H9 (cell line): ENCODE measurements around the gene RAP1GDS1. TPM values are rescaled to one million over a fixed set of nuclear protein-coding genes. Genes with fewer than 3 reads are reported as not detected.

Source experiments
- DNase-seq: peaks from one replicate; pipeline ENCODE4 v3.0.0-alpha.2; 2017
- H2AFZ ChIP-seq: one replicate; pipeline ENCODE4 v1.6.1; 2013; ENCODE audit warnings: mild to moderate bottlenecking, low read length, control low read depth, moderate library complexity
- H2AK5ac ChIP-seq: 2 replicates; pipeline ENCODE4 v1.6.1; 2013; ENCODE audit warnings: low read length, control low read depth, mixed read lengths; ENCODE audit not compliant: insufficient read length
- H2BK120ac ChIP-seq: one replicate; pipeline ENCODE4 v1.6.1; 2013; ENCODE audit warnings: low read depth, mild to moderate bottlenecking, low read length, control low read depth, inconsistent platforms; ENCODE audit not compliant: poor library complexity, severe bottlenecking
- H2BK12ac ChIP-seq: 2 replicates; pipeline ENCODE4 v1.6.1; 2013; ENCODE audit warnings: low read length, control low read depth, mixed read lengths, low read depth; ENCODE audit not compliant: insufficient read length
- H2BK15ac ChIP-seq: 2 replicates; pipeline ENCODE4 v1.6.1; 2013; ENCODE audit warnings: low read depth, low read length, control low read depth
- H2BK20ac ChIP-seq: one replicate; pipeline ENCODE4 v1.6.1; 2013; ENCODE audit warnings: low read depth, mild to moderate bottlenecking, low read length, control low read depth, inconsistent platforms; ENCODE audit not compliant: poor library complexity, severe bottlenecking
- H2BK5ac ChIP-seq: 2 replicates; pipeline ENCODE4 v1.6.1; 2013; ENCODE audit warnings: low read length, control low read depth, mixed read lengths; ENCODE audit not compliant: insufficient read length
- H3K14ac ChIP-seq: 2 replicates; pipeline ENCODE4 v1.6.1; 2013; ENCODE audit warnings: low read length, control low read depth; ENCODE audit not compliant: insufficient read depth
- H3K18ac ChIP-seq: 2 replicates; pipeline ENCODE4 v1.6.1; 2013; ENCODE audit warnings: low read depth, mild to moderate bottlenecking, mixed read lengths, low read length, control low read depth; ENCODE audit not compliant: insufficient read length
- H3K23ac ChIP-seq: 2 replicates; pipeline ENCODE4 v1.6.1; 2013; ENCODE audit warnings: low read length, control low read depth, mixed read lengths, low read depth; ENCODE audit not compliant: insufficient read length
- H3K23me2 ChIP-seq: 2 replicates; pipeline ENCODE4 v1.6.1; 2013; ENCODE audit warnings: low read depth, mild to moderate bottlenecking, mixed read lengths, low read length, control low read depth; ENCODE audit not compliant: insufficient read length, poor library complexity, severe bottlenecking
- H3K27ac ChIP-seq: 2 replicates; pipeline ENCODE4 v1.5.1; 2013; ENCODE audit warnings: low read length, control low read depth, mixed read lengths, low read depth; ENCODE audit not compliant: insufficient read length
- H3K27me3 ChIP-seq: 2 replicates; pipeline ENCODE4 v1.6.1; 2013; ENCODE audit warnings: low read length, control low read depth, inconsistent platforms; ENCODE audit not compliant: insufficient read depth
- H3K4ac ChIP-seq: 2 replicates; pipeline ENCODE4 v1.6.1; 2013; ENCODE audit warnings: low read depth, mild to moderate bottlenecking, control low read depth, inconsistent platforms, low read length, moderate library complexity
- H3K4me1 ChIP-seq: 2 replicates; pipeline ENCODE4 v1.6.1; 2013; ENCODE audit warnings: low read length, control low read depth, inconsistent platforms; ENCODE audit not compliant: insufficient read depth
- H3K4me2 ChIP-seq: 2 replicates; pipeline ENCODE4 v1.6.1; 2013; ENCODE audit warnings: low read length, control low read depth, mixed read lengths; ENCODE audit not compliant: insufficient read length, insufficient read depth
- H3K56ac ChIP-seq: 2 replicates; pipeline ENCODE4 v1.6.1; 2013; ENCODE audit warnings: low read depth, mild to moderate bottlenecking, mixed read lengths, low read length, control low read depth; ENCODE audit not compliant: insufficient read length
- H3K79me1 ChIP-seq: 2 replicates; pipeline ENCODE4 v1.6.1; 2013; ENCODE audit warnings: low read depth, mild to moderate bottlenecking, moderate library complexity, low read length, control low read depth, inconsistent platforms; ENCODE audit not compliant: insufficient read depth, poor library complexity, severe bottlenecking
- H3K79me2 ChIP-seq: 2 replicates; pipeline ENCODE4 v1.6.1; 2013; ENCODE audit warnings: low read length, control low read depth, inconsistent platforms; ENCODE audit not compliant: insufficient read depth
- H3K9ac ChIP-seq: 2 replicates; pipeline ENCODE4 v1.6.1; 2013; ENCODE audit warnings: low read length, control low read depth, mixed read lengths; ENCODE audit not compliant: insufficient read length; ENCODE audit errors: extremely low read depth
- H3K9me3 ChIP-seq: one replicate; pipeline ENCODE4 v1.6.1; 2013; ENCODE audit warnings: low read depth, low read length, inconsistent platforms; ENCODE audit not compliant: control insufficient read depth
- H3T11ph ChIP-seq: one replicate; pipeline ENCODE4 v1.6.1; 2013; ENCODE audit warnings: mild to moderate bottlenecking, low read length, control low read depth, inconsistent platforms
- H4K20me1 ChIP-seq: one replicate; pipeline ENCODE4 v1.6.1; 2013; ENCODE audit not compliant: control insufficient read depth, insufficient read length, insufficient read depth
- H4K5ac ChIP-seq: 2 replicates; pipeline ENCODE4 v1.6.1; 2013; ENCODE audit warnings: low read depth, mild to moderate bottlenecking, mixed read lengths, low read length, control low read depth; ENCODE audit not compliant: insufficient read length
- H4K8ac ChIP-seq: replicated peaks from 2 replicates; pipeline ENCODE4 v1.6.1; 2013; ENCODE audit warnings: low read length, control low read depth, mixed read lengths, low read depth; ENCODE audit not compliant: insufficient read length
- H4K91ac ChIP-seq: 2 replicates; pipeline ENCODE4 v1.6.1; 2013; ENCODE audit warnings: low read depth, mild to moderate bottlenecking, moderate library complexity, mixed read lengths, low read length, control low read depth; ENCODE audit not compliant: insufficient read length
- H3K27ac Mint-ChIP-seq, 3 experiments: 2 replicates in 2 of 3; 3 replicates in 1 of 3; pipeline ENCODE4 v1.8.0; 2020 to 2021; ENCODE audit warnings: mixed read lengths in 3 of 3, mild to moderate bottlenecking in 1 of 3, moderate library complexity in 1 of 3
- H3K27me3 Mint-ChIP-seq: 2 replicates; pipeline ENCODE4 v1.8.0; 2021; ENCODE audit warnings: low read depth, mild to moderate bottlenecking, moderate library complexity, mixed read lengths
- H3K36me3 Mint-ChIP-seq, 3 experiments: 2 replicates in 2 of 3; 3 replicates in 1 of 3; pipeline ENCODE4 v1.8.0; 2020 to 2021; ENCODE audit warnings: low read depth in 3 of 3, mixed read lengths in 3 of 3; ENCODE audit not compliant: insufficient read depth in 1 of 3
- H3K4me1 Mint-ChIP-seq, 2 experiments: 2 replicates each; pipeline ENCODE4 v1.8.0; 2020; ENCODE audit warnings: mixed read lengths in 2 of 2
- H3K4me3 Mint-ChIP-seq, 2 experiments: 2 replicates in 1 of 2; 3 replicates in 1 of 2; pipeline ENCODE4 v1.8.0; 2020 to 2021; ENCODE audit warnings: mild to moderate bottlenecking in 2 of 2, mixed read lengths in 2 of 2, moderate library complexity in 1 of 2
- H3K9me3 Mint-ChIP-seq, 2 experiments: 2 replicates in 1 of 2; 3 replicates in 1 of 2; pipeline ENCODE4 v1.8.0; 2020; ENCODE audit warnings: mild to moderate bottlenecking in 2 of 2, mixed read lengths in 2 of 2, moderate library complexity in 1 of 2
- CTCF ChIP-seq: fragments of 200-600 bp; sonication (generic); conservative IDR thresholded peaks from 3 replicates; pipeline ENCODE4 v1.8.0; 2021; ENCODE audit warnings: antibody characterized with exemption, mild to moderate bottlenecking
- WGBS: extraction: QIAGEN DNeasy Blood & Tissue Kit; methylation state at CpG from one replicate; pipeline ENCODE4 v1.1.7; 2013; ENCODE audit warnings: missing lambda C conversion rate, low lambda C conversion rate, mixed read lengths; ENCODE audit not compliant: insufficient read length; ENCODE audit errors: extremely low coverage; 5-methylcytosine and 5-hydroxymethylcytosine counted together
- total RNA-seq: library from RNA; stranded (reverse); gene quantifications from 2 replicates; pipeline ENCODE4 v1.2.1, GENCODE V29; 2021

Gene RAP1GDS1
- total RNA-seq, 1 experiment from 2014 or later, result 25.2 TPM

DNA sequence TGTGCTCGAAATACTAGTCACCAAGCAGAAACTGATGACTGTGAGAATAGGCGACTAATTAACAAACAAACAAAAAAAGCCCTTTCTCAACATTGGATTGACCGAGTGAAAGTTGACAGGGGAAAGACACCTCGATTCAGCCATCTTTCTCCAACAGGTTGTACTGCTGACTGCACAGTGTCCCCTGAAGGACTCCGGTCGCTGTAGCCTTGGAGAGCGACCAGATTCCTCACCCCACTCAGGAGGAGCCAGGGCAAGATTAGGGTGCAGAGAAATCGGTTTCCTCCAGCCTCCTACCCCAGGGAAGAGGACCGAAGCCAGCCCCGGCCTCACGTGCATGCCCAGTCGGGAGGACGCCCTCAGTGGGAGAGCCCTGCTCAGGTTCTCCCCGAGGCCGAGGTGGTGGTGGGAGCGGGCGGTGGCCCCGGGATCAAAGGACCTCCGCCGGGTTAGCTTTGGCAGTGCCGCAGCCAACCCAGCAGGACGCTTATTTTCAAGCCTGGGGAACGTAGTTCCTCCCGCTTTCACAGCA lies 1.1 kb upstream of the RAP1GDS1 start:
- no peak overlapping the region for H3K23ac ChIP-seq
- H3K27me3 ChIP-seq, result no peaks in the 10 kb centered on the region
- H3T11ph ChIP-seq, result no peak overlapping the region
- no peak overlapping the region for H3K56ac ChIP-seq
- H2BK120ac ChIP-seq, result no peak overlapping the region
- H2AFZ ChIP-seq, result no peak overlapping the region
- no peak overlapping the region for H2AK5ac ChIP-seq
- H2BK5ac ChIP-seq, result peak overlapping the region; percentile 79
- peaks cover 15% of the 10 kb centered on the region for H3K23me2 ChIP-seq
- DNase-seq, result peak; percentile 62
- peak overlapping the region; percentile 97 for H3K9ac ChIP-seq
- no peaks in the 10 kb centered on the region for H3K9me3 ChIP-seq
- H3K4me1 Mint-ChIP-seq, result peaks cover 18 to 26% of the 10 kb centered on the region in 2 experiments
- peak overlapping the region; percentile 63 for H2BK12ac ChIP-seq
- H3K9me3 Mint-ChIP-seq, result 0 out of 5 replicates have a peak, but pooled peaks cover 0 to 2% of the 10 kb centered on the region in 2 experiments
- H3K4ac ChIP-seq, result no peak overlapping the region
- no CpG with 5 or more reads among the region's 24 CpGs for whole genome bisulfite sequencing
- TF ChIP-seq CTCF, result no peak
- peak overlapping the region; percentile 27 for H4K91ac ChIP-seq
- H3K27ac ChIP-seq, result peak overlapping the region; percentile 82
- peak overlapping the region; percentile 98 for H3K14ac ChIP-seq
- H3K27me3 Mint-ChIP-seq, result no peaks in the 10 kb centered on the region
- H3K79me2 ChIP-seq, result peaks cover 6% of the 10 kb centered on the region; the same call in 1 of the 2 replicates
- H4K5ac ChIP-seq, result peak overlapping the region; percentile 90
- H4K20me1 ChIP-seq, result no peaks in the 10 kb centered on the region
- H3K4me2 ChIP-seq, result peak overlapping the region; percentile 94
- peaks cover 0 to 2% (median 2%) of the 10 kb centered on the region in 3 experiments; a peak in 1 of 7 replicates for H3K36me3 Mint-ChIP-seq
- peak overlapping the region; percentile 97 to 98 (median 97) for H3K27ac Mint-ChIP-seq
- no peak overlapping the region for H2BK20ac ChIP-seq
- peaks cover 7% of the 10 kb centered on the region; the same call in 1 of the 2 replicates for H3K4me1 ChIP-seq
- H3K79me1 ChIP-seq, result no peaks in the 10 kb centered on the region
- H3K18ac ChIP-seq, result peak overlapping the region; percentile 99
- H4K8ac ChIP-seq, result peak overlapping the region; percentile 33
- no peak overlapping the region for H2BK15ac ChIP-seq
- H3K4me3 Mint-ChIP-seq, result peak overlapping the region; percentile 84 to 92
